Measurements from ENCODE around the gene GLRX2.
"Not testable (repeated sequence)": the region's sequence is repeated elsewhere in the genome, so short reads cannot be mapped to it uniquely, and the experiment has no call there.

Gene GLRX2

DNA sequence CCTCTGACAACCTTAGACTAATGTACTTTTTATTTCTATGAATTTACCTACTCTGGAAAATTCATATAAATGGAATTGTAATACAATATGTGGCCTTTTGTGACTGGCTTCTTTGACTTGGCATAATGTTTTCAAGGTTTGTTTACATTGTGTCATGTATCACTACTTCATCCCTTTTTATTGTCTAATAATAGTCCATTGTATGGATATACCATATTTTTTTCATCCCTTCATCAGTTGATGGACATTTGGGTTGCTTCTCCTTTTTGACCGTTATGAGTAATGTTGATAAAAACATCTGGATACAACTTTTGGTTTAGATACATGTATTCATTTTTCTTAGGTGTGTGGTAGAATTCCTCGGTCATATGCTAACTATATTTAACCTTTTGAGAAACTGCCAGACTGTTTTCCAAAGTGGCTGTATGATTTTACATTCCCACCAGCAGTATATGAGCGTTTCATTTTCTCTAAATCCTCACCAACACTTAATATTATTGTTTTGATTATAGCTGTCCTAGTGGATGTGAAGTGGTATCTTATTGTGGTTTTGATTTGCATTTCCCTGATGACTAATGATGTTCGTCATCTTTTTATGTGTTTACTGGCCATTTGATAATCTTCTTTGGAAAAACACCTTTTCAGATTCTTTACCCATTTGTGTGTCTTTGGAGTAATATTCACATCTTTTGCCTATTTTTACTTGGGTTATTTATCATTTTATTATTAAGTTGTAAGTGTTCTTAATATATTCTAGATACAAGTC is 42.3 kb downstream of the GLRX2 start:
- no peak for DNase-seq

- no peak for DNase-seq
Measured at GRCh38 chr1:193060938-193061337, 44.3 kb downstream of the GLRX2 start.

GRCh38 chr1:193060406-193060805 is 44.8 kb downstream of the GLRX2 start:
- no peak for DNase-seq

DNA sequence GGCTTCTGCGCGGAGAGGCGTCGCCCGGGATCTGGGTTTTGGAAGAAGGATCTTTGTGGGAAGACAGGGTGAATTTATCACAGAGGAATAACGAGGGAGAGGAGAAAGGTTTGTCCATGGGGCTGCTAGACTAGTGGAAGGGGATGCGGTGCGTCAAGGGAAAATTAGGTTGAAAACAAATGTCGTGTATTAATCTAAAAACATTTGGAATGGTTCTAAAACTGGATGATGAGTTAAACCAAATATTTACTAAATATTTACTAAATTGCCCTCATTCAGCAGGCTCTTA is 45.2 kb downstream of the GLRX2 start:
- DNase-seq, result no peak

DNA sequence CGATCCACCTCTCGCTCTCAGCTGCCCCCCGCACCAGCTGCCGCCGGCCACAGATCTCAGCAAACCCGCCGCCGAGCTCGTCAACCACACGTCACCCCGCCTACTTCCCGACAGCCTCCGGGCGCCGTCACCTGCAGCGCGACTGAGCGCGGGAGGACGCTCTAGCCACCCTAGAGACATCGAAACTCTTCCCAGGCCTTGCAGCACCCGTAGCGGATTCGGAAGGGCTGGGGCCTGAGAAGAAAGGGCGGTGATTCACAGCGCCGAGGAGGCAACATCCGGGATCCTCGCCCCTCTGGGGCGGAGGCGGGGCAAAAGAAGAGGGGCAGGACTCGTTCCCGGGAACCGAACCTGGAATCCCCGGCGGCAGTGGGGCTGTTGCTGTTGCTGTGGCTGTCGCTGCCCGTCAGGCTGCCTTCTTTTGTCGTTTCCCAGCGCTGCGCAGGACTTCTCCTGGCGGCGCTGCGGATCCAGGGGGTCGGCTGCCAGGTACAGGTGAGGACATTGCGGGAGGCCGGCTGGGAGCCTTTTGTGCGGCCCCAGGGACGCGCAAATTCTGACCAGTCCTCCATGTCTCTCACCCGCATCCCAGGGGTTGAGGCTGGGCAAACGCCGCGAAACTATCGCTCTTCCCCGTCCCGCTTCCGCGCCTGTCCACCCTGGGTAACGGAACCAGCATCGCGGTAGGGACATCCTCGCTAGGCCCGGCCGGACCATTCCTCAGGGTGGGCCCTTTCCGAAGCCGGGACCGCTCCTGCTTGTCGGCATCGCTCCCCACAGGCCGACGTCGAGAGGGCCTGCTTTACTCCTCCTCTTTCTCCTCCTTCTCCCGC is 45.7 kb downstream of the GLRX2 start, which contains the start of the genes RO60 and UCHL5:
Gene RO60 (plus strand): TSS at position 331 of the 833 bp plus-strand sequence. CDS start 9,443 bp downstream, outside the sequence.
Gene UCHL5 (minus strand): TSS at position 79 of the 833 bp plus-strand sequence. CDS start 100 bp downstream, outside the sequence.
- peak; percentile 93 to 96 for DNase-seq

DNA sequence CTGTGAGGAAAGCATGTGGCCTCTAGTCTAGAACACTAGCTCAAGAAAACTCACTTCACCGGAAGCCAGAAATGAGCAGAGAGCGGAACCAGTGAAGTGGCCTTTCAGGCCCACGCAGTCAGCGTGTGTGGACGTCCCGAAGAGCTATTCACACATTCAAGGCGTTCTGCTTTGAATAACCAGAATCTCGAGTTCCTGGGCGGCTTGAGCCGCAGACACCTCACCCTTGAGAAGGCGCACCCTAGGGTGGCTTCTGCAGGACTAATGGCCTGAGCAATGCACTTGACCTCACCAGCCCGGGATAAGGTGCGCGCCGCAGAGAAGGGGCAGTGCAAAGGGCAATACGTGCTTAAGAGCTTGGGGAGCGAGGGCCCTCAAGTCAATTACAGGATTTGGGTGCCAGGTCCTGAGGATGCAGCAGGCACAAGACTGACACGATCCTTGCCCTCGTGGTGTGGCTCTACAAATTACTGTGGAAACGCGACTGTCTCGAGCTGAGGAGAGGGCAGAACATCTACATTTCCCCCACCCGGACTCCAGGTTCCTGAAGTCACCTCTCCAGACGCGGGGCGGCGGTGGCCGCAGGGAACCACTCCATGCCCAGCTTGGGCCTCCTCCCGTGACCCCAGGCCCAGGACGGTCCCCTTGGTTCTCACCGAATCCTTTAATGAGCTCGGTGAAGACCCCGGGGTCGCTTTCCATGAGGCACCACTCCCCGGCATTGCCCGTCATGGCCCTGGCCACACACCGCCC is 46.5 kb downstream of the GLRX2 start:
- peak; percentile 61 to 74 for DNase-seq

GRCh38 chr1:193054169-193054675 is 51.0 kb downstream of the GLRX2 start:
- DNase-seq, result no peak

DNA sequence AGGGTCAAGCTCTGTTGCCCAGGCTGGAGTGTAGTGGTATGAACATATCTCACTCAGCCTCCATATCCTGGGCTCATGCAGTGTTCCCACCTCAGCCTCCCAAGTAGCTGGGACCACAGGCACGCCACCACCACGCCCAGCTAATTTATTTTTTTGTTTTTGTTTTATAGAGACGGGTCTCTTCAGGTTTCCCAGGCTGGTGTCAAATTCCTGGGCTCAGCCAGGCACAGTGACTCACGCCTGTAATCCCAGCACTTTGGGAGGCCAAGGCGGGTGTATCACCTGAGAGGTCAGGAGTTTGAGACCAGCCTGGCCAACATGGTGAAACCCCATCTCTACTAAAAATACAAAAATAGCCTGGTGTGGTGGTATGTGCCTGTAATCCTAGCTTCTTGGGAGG is 56.3 kb downstream of the GLRX2 start:
- DNase-seq, result not testable (repeated sequence)
